HepG2 (cell line): ENCODE measurements around the gene ADCYAP1R1. TPM values are rescaled to one million over a fixed set of nuclear protein-coding genes. Genes with fewer than 3 reads are reported as not detected.

Experiments used
- ATAC-seq: fragments of 200-7000 bp; cut with Tn5 transposase; 3 replicates; pipeline ENCODE4 v1.9.1; 2020; ENCODE audit warnings: mild to moderate bottlenecking, moderate library complexity
- BruUV-seq: library from RNA; stranded (reverse); fragments of 400-500 nt; replicated peaks from 2 replicates; lab custom pipeline; 2021; lab: Mats Ljungman, UMichigan
- CTCF ChIA-PET: fragments of 300-600 bp; formaldehyde crosslinking; extraction: SDS; loops from one replicate; lab custom pipeline; 2021; ENCODE audit warnings: low total read pairs, inconsistent platforms, low intra/inter-chr PET ratio; lab: Yijun Ruan, JAX
- POLR2A ChIA-PET: fragments of 350-600 bp; sonication (Branson Sonifier 250); formaldehyde crosslinking; loops from one replicate; lab custom pipeline; 2020; ENCODE audit warnings: antibody characterized with exemption, inconsistent platforms; lab: Yijun Ruan, JAX
- DNase-seq: peaks from one replicate; pipeline ENCODE4 v3.0.0-alpha.2; 2015; ENCODE audit warnings: low spot score
- FAIRE-seq: peaks from 3 replicates; lab custom pipeline; 2011; peaks lifted over from hg19 to GRCh38; lab: Jason Lieb, UNC
- H2AFZ ChIP-seq: one replicate; pipeline ENCODE4 v1.6.1; 2011; ENCODE audit warnings: low read length, inconsistent platforms
- H3K27ac ChIP-seq: fragments of 300-600 bp; 3 replicates; pipeline ENCODE4 v1.8.0; 2011; ENCODE audit warnings: mixed run types, mild to moderate bottlenecking, mixed read lengths, low read length, inconsistent platforms; ENCODE audit not compliant: insufficient read depth; ENCODE audit errors: extremely low read length
- H3K27me3 ChIP-seq, 2 experiments: fragments of 200-600 bp in 1 of 2; 2 replicates in 1 of 2; 3 replicates in 1 of 2; pipeline versions ENCODE4 v1.6.0 to v1.8.0; 2011; ENCODE audit warnings: low read length in 2 of 2, mild to moderate bottlenecking in 2 of 2, moderate library complexity in 2 of 2, inconsistent platforms in 1 of 2; ENCODE audit not compliant: insufficient read depth in 2 of 2, control insufficient read depth in 1 of 2
- H3K36me3 ChIP-seq, 2 experiments: fragments of 200-600 bp in 1 of 2; replicated peaks in 1 of 2; 2 replicates in 1 of 2; 3 replicates in 1 of 2; pipeline versions ENCODE4 v1.5.1 to v1.8.0; 2011; ENCODE audit warnings: low read length in 2 of 2, inconsistent platforms in 1 of 2; ENCODE audit not compliant: insufficient read depth in 2 of 2, control insufficient read depth in 1 of 2
- H3K4me1 ChIP-seq: 2 replicates; pipeline ENCODE4 v1.5.1; 2012; ENCODE audit warnings: low read length, inconsistent platforms; ENCODE audit not compliant: insufficient read depth
- H3K4me2 ChIP-seq: 2 replicates; pipeline ENCODE4 v1.6.0; 2011; ENCODE audit warnings: low read depth, low read length, inconsistent platforms
- H3K4me3 ChIP-seq, 3 experiments: fragments of 200-600 bp in 1 of 3; sonication (generic), shearing (Covaris generic) in 1 of 3; replicated peaks in 1 of 3; 2 replicates each; pipeline ENCODE4 v1.5.1; 2011 to 2016; ENCODE audit warnings: low read length in 3 of 3, inconsistent platforms in 2 of 3, low read depth in 2 of 3, mild to moderate bottlenecking in 2 of 3, control low read depth in 1 of 3, mixed read lengths in 1 of 3; ENCODE audit not compliant: insufficient read depth in 1 of 3
- H3K79me2 ChIP-seq: one replicate; pipeline ENCODE4 v1.6.1; 2011; ENCODE audit warnings: low read length, inconsistent platforms; ENCODE audit not compliant: insufficient read depth
- H3K9ac ChIP-seq: 2 replicates; pipeline ENCODE4 v1.6.0; 2011; ENCODE audit warnings: mild to moderate bottlenecking, low read depth, low read length, inconsistent platforms; ENCODE audit not compliant: insufficient read depth
- H3K9me3 ChIP-seq: 2 replicates; pipeline ENCODE4 v1.5.1; 2012; ENCODE audit warnings: mild to moderate bottlenecking, low read length
- H4K20me1 ChIP-seq: 2 replicates; pipeline ENCODE4 v1.6.0; 2011; ENCODE audit warnings: inconsistent platforms, mild to moderate bottlenecking, low read length, moderate library complexity; ENCODE audit not compliant: insufficient read depth
- ARID5B ChIP-seq: IDR thresholded peaks from 2 replicates; pipeline ENCODE4 v1.4.0; 2020; ENCODE audit warnings: mild to moderate bottlenecking, missing genetic modification reagents
- DZIP1 ChIP-seq: sonication (generic); formaldehyde crosslinking; IDR thresholded peaks from 2 replicates; pipeline ENCODE4 v1.5.0; 2020; ENCODE audit warnings: mild to moderate bottlenecking, missing genetic modification reagents
- MTA1 ChIP-seq: sonication (generic); formaldehyde crosslinking; IDR thresholded peaks from 2 replicates; pipeline ENCODE4 v1.4.0; 2020; ENCODE audit warnings: missing genetic modification reagents, mild to moderate bottlenecking, borderline replicate concordance
- RAD21 ChIP-seq: fragments of 450-650 bp; formaldehyde crosslinking; IDR thresholded peaks from 2 replicates; pipeline ENCODE4 v1.5.0; 2020; ENCODE audit warnings: mild to moderate bottlenecking
- YY1 ChIP-seq: IDR thresholded peaks from 2 replicates; pipeline ENCODE4 v1.6.1; 2011; ENCODE audit warnings: low read length, low read depth, moderate library complexity, mild to moderate bottlenecking; ENCODE audit not compliant: insufficient read depth, insufficient replicate concordance
- ZNF687 ChIP-seq: sonication (generic); formaldehyde crosslinking; IDR thresholded peaks from 2 replicates; pipeline ENCODE4 v1.5.1; 2020; ENCODE audit warnings: mild to moderate bottlenecking, missing genetic modification reagents, moderate library complexity
- WGBS: methylation state at CpG from one replicate; pipeline ENCODE4 v1.1.6; 2017; ENCODE audit warnings: low lambda C conversion rate; 5-methylcytosine and 5-hydroxymethylcytosine counted together
- in situ Hi-C: cut with HindIII; loops from 2 replicates; pipeline ENCODE4 v1.10.0; 2017; ENCODE audit warnings: low pct_unique_long_range_greater_than_20kb; ENCODE audit not compliant: extremely low pct_ligation_motif_present
- intact Hi-C: fragments of 100-400 bp; cut with micrococcal nuclease; formaldehyde crosslinking; loops from one replicate; pipeline ENCODE4 v1.10.0; 2022; ENCODE audit not compliant: unreplicated experiment
- polyA plus RNA-seq, 8 experiments: library from polyadenylated mRNA; depleted of rRNA in 3 of 8; stranded (reverse) in 7 of 8; unstranded in 1 of 8; fragments of >200 nt; fragmentation: Illumina TruSeq in 4 of 8; extraction: Trizol in 4 of 8; gene quantifications; 2 replicates each; pipeline versions ENCODE4 v1.2.1 to v1.2.3, GENCODE V29; 2011 to 2016; ENCODE audit warnings: low read depth in 4 of 8, missing spikeins in 1 of 8, mixed read lengths in 1 of 8; ENCODE audit not compliant: insufficient read depth in 1 of 8
- total RNA-seq, 5 experiments: library from RNA; depleted of rRNA; stranded (reverse); fragments of >200 nt; fragmentation: Illumina TruSeq; extraction: Trizol; gene quantifications; 2 replicates each; pipeline ENCODE4 v1.2.3, GENCODE V29; 2016; ENCODE audit warnings: low read depth in 1 of 5

The ADCYAP1R1 gene
- total and polyA plus RNA-seq, 2 of the 13 experiments (the other 11 are each of a cell fraction or from before 2014, with no cell fraction given), result not detected

GRCh38 chr7:31080763-31081162 lies 28.7 kb downstream of the ADCYAP1R1 start:
- ChIA-PET CTCF (no interaction called here), POLR2A (no interaction called here)
- 4% methylated on average over 6 of the region's 6 CpGs for WGBS
- Histone ChIP-seq H3K4me1 (no peaks in the 10 kb centered on the region), H3K27me3 (peaks cover 3 to 34% of the 10 kb centered on the region in 2 experiments; a peak in 3 of 5 replicates), H3K4me3 (no peak overlapping the region), H3K4me2 (no peak overlapping the region), H2AFZ (no peak overlapping the region), H4K20me1 (no peaks in the 10 kb centered on the region), H3K27ac (no peak overlapping the region), H3K79me2 (no peaks in the 10 kb centered on the region), H3K36me3 (no peaks in the 10 kb centered on the region), H3K9ac (no peak overlapping the region), H3K9me3 (no peaks in the 10 kb centered on the region)
- TF ChIP-seq DZIP1 (CRISPR knock-in tag) (no peak), ARID5B (CRISPR knock-in tag) (no peak), ZNF687 (CRISPR knock-in tag) (no peak), YY1 (no peak), RAD21 (CRISPR knock-in tag) (no peak), MTA1 (CRISPR knock-in tag) (no peak)
- in situ Hi-C loops (no loop called here), intact Hi-C loops (no loop called here)
- ATAC-seq (no peak), DNase-seq (no peak), FAIRE-seq (no peak)
- BruUV-seq, result no TSS peak
